A549 (cell line): ENCODE results near the gene CAP2. TPM values are rescaled to one million over a fixed set of nuclear protein-coding genes. Genes with fewer than 3 reads are reported as not detected.
A peak's percentile ranks its signal among the peaks of the same experiment; 100 is the strongest.

Experiments used
- ATAC-seq, 2 experiments: fragments of 200-7000 bp in 1 of 2; fragments of >200 bp in 1 of 2; cut with Nextera tagmentation in 1 of 2; cut with Tn5 transposase in 1 of 2; 3 replicates each; pipeline versions ENCODE4 v1.8.0 to v1.9.1; 2018 to 2020; ENCODE audit warnings: mild to moderate bottlenecking in 1 of 2, moderate library complexity in 1 of 2
- CTCF ChIA-PET: fragments of 300-600 bp; sonication (Branson Sonifier 250); formaldehyde crosslinking; extraction: SDS; loops from one replicate; lab custom pipeline; 2021; ENCODE audit warnings: antibody characterized with exemption, inconsistent platforms; lab: Yijun Ruan, JAX
- POLR2A ChIA-PET: fragments of 350-600 bp; formaldehyde crosslinking; extraction: SDS; loops from one replicate; lab custom pipeline; 2021; ENCODE audit warnings: antibody characterized with exemption, inconsistent platforms; lab: Yijun Ruan, JAX
- DNase-seq, 2 experiments: peaks; one replicate each; pipeline versions ENCODE4 v3.0.0 to v3.0.0-alpha.2; 2011 to 2016; ENCODE audit warnings: low read depth in 1 of 2, low spot score in 1 of 2
- FAIRE-seq: peaks from 2 replicates; lab custom pipeline; 2011; peaks lifted over from hg19 to GRCh38; lab: Jason Lieb, UNC
- H3K27ac ChIP-seq, 2 experiments: fragments of >200 bp; sonication (Bioruptor Twin); formaldehyde crosslinking; 3 replicates each; pipeline ENCODE4 v1.5.1; 2016 to 2017
- H3K4me1 ChIP-seq: fragments of >200 bp; sonication (Bioruptor Twin); formaldehyde crosslinking; 3 replicates; pipeline ENCODE4 v1.6.1; 2016
- H3K4me2 ChIP-seq: fragments of >200 bp; sonication (Bioruptor Twin); formaldehyde crosslinking; 3 replicates; pipeline ENCODE4 v1.6.1; 2016
- H3K4me3 ChIP-seq: fragments of >200 bp; sonication (Bioruptor Twin); formaldehyde crosslinking; 3 replicates; pipeline ENCODE4 v1.5.1; 2016
- H3K9me3 ChIP-seq: fragments of >200 bp; sonication (Bioruptor Twin); formaldehyde crosslinking; 3 replicates; pipeline ENCODE4 v1.6.1; 2016
- CBX2 ChIP-seq: fragments of 200-600 bp; sonication (generic); IDR thresholded peaks from 2 replicates; pipeline ENCODE4 v1.6.1; 2016; ENCODE audit warnings: low read depth, mild to moderate bottlenecking, borderline replicate concordance
- CBX8 ChIP-seq: fragments of 200-600 bp; sonication (generic); IDR thresholded peaks from 2 replicates; pipeline ENCODE4 v1.6.1; 2016
- CHD4 ChIP-seq: fragments of 200-600 bp; sonication (generic); IDR thresholded peaks from 2 replicates; pipeline ENCODE4 v1.6.1; 2016; ENCODE audit warnings: antibody characterized with exemption, mild to moderate bottlenecking, borderline replicate concordance
- EP300 ChIP-seq, 2 experiments: fragments of >200 bp; sonication (Bioruptor Twin); formaldehyde crosslinking; IDR thresholded peaks; 2 replicates in 1 of 2; 3 replicates in 1 of 2; pipeline ENCODE4 v1.6.1; 2016 to 2017
- GATA3 ChIP-seq: IDR thresholded peaks from 2 replicates; pipeline ENCODE4 v1.6.1; 2012; ENCODE audit warnings: borderline replicate concordance
- HDAC2 ChIP-seq: fragments of 200-600 bp; sonication (generic); IDR thresholded peaks from 2 replicates; pipeline ENCODE4 v1.6.1; 2016
- HOXA7 ChIP-seq: fragments of 250-450 bp; sonication (Bioruptor Pico); IDR thresholded peaks from 2 replicates; pipeline ENCODE4 v1.5.0; 2020; ENCODE audit warnings: mild to moderate bottlenecking, moderate library complexity
- HOXB13 ChIP-seq: fragments of 250-450 bp; sonication (Bioruptor Pico); IDR thresholded peaks from 2 replicates; pipeline ENCODE4 v1.5.0; 2020; ENCODE audit warnings: low read depth, mild to moderate bottlenecking, moderate library complexity
- KDM5A ChIP-seq: fragments of 200-600 bp; sonication (generic); IDR thresholded peaks from 2 replicates; pipeline ENCODE4 v1.6.1; 2016; ENCODE audit warnings: antibody characterized with exemption, mild to moderate bottlenecking
- MYC ChIP-seq: IDR thresholded peaks from 2 replicates; pipeline ENCODE4 v1.6.1; 2012; ENCODE audit warnings: mild to moderate bottlenecking, inconsistent platforms, low read length, improper control_type of control experiment, borderline replicate concordance
- NPAS2 ChIP-seq: fragments of 250-450 bp; sonication (Bioruptor Pico); IDR thresholded peaks from 2 replicates; pipeline ENCODE4 v1.8.0; 2022; ENCODE audit warnings: mild to moderate bottlenecking, moderate library complexity, borderline replicate concordance
- NR3C1 ChIP-seq: fragments of >200 bp; sonication (Bioruptor Twin); formaldehyde crosslinking; IDR thresholded peaks from 3 replicates; pipeline ENCODE4 v1.6.1; 2017
- POLR2AphosphoS2 ChIP-seq: conservative IDR thresholded peaks from 2 replicates; pipeline ENCODE4 v1.6.1; 2012; ENCODE audit warnings: low read length, improper control_type of control experiment, inconsistent platforms
- RCOR1 ChIP-seq: fragments of 150-350 bp; IDR thresholded peaks from 2 replicates; pipeline ENCODE4 v1.6.1; 2014; ENCODE audit warnings: antibody characterized with exemption, low read length, low read depth
- ZC3H11A ChIP-seq: fragments of 450-650 bp; IDR thresholded peaks from 2 replicates; pipeline ENCODE4 v1.6.1; 2014; ENCODE audit warnings: antibody characterized with exemption, mild to moderate bottlenecking
- ZFP36 ChIP-seq: fragments of 450-650 bp; IDR thresholded peaks from 2 replicates; pipeline ENCODE4 v1.6.1; 2014; ENCODE audit warnings: borderline replicate concordance; ENCODE audit not compliant: partially characterized antibody
- ZNF302 ChIP-seq: fragments of 250-450 bp; sonication (Bioruptor Pico); IDR thresholded peaks from 2 replicates; pipeline ENCODE4 v1.9.0; 2021; ENCODE audit warnings: inconsistent platforms, mild to moderate bottlenecking, moderate library complexity
- WGBS: methylation state at CpG from one replicate; pipeline ENCODE4 v1.1.6; 2017; ENCODE audit errors: missing lambda C conversion rate; 5-methylcytosine and 5-hydroxymethylcytosine counted together
- polyA plus RNA-seq, 4 experiments: library from polyadenylated mRNA; depleted of rRNA in 3 of 4; stranded (reverse); fragments of >200 nt; fragmentation: RNase III in 1 of 4; extraction: RNeasy Plus Mini Kit Qiagen cat#74134 plus additional on column Dnase treatment in 1 of 4; gene quantifications; 2 replicates in 3 of 4; 3 replicates in 1 of 4; pipeline ENCODE4 v1.2.3, GENCODE V29; 2011 to 2017
- TF ChIP-seq, protein P1 (sequence below): IDR thresholded peaks from 2 replicates; pipeline ENCODE4 v1.6.1; 2012
- TF ChIP-seq, protein P2 (sequence below): fragments of 200-600 bp; sonication (generic); IDR thresholded peaks from 2 replicates; pipeline ENCODE4 v1.6.1; 2016; ENCODE audit warnings: antibody characterized with exemption, mild to moderate bottlenecking, moderate library complexity
- TF ChIP-seq, protein P3 (sequence below): IDR thresholded peaks from 2 replicates; pipeline ENCODE4 v1.6.1; 2012; ENCODE audit warnings: low read depth, borderline replicate concordance
- TF ChIP-seq, protein P4 (sequence below): IDR thresholded peaks from 2 replicates; pipeline ENCODE4 v1.6.1; 2012

The CAP2 gene
- polyA plus RNA-seq, 2 of the 4 experiments (the other 2 are of a cell fraction), result 27.2 to 43.3 TPM

DNA sequence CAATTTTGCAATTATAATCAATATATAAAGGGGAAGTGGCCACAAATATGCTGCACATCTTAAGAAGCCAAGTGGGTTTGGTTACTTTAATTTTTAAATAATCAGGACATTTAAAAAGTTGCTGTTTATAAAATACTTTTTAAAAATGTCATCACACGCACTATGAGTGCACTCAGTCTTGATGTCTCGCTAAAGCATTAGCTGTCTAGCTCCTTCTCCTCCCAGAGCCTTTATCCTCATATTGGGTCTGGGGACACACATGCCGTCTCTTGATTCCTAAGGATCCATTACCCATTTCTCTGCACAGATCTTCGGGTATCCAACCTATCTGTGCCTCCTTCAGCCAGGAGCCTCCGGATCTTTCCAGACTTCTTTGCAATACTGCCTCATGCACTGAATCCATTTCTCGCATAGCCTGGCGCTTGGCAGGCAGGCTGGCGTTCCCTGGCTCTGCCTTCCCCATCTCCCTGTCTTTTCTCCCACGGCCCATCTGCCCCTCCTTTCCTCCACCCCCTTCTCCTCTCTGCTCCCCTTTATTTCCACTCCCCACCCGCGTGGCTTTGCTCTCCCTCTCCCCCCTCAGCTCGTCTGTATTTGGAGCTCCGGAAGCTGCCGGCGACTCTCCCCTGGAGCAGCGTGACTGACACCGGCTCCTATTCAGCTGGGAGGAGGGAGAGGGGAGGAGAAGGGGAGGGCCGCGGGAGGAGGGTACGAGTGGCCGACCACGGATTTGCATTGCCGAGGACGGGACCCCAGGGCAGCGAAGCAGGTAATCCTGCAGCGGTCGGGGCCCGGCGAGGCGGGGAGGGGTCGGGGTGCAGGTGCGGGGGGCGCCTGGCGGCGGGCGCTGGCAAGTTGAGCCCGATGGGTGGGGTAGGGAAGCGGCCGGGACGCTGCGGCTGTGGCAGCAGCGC is at the start of gene CAP2 (continued):
- TF ChIP-seq, protein P1, sequence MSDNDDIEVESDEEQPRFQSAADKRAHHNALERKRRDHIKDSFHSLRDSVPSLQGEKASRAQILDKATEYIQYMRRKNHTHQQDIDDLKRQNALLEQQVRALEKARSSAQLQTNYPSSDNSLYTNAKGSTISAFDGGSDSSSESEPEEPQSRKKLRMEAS, result peak; percentile 70

DNA sequence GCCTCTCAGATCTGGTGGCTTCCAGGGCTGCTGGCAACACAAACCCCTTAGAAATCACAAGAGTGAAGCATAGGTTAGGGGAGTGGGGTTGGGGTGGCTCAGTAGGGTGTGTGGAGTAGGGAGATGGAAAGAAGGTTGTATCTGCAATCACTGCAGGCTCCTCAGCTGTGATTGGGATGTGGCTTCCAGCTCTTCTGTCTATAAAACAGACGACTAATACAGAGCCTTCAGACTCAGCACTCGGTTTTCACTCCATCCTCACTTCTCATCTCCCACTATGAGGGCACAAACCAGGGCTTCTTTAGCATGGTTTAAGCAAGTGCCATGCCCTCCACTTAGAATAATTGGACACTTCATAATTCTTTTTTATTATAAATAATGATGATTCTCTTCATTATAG is 46.4 kb upstream of the CAP2 start:
- Histone ChIP-seq H3K9me3 (no peaks in the 10 kb centered on the region), H3K27ac (peak overlapping the region in 1 of 2 experiments; percentile 48; a peak in 1 of 6 replicates), H3K4me3 (no peak overlapping the region), H3K4me1 (peaks cover 25% of the 10 kb centered on the region), H3K4me2 (no peak overlapping the region)
- DNase-seq (no peak), FAIRE-seq (no peak), ATAC-seq (peak in 1 of 2 experiments; percentile 24; a peak in 2 of 6 replicates)
- 62% methylated on average over 2 of the region's 2 CpGs for WGBS
- POLR2A ChIA-PET, result no interaction called here
- CTCF ChIA-PET, result no interaction called here
- TF ChIP-seq NPAS2 (CRISPR knock-in tag), result no peak
- TF ChIP-seq GATA3, result no peak
- TF ChIP-seq, protein P2, sequence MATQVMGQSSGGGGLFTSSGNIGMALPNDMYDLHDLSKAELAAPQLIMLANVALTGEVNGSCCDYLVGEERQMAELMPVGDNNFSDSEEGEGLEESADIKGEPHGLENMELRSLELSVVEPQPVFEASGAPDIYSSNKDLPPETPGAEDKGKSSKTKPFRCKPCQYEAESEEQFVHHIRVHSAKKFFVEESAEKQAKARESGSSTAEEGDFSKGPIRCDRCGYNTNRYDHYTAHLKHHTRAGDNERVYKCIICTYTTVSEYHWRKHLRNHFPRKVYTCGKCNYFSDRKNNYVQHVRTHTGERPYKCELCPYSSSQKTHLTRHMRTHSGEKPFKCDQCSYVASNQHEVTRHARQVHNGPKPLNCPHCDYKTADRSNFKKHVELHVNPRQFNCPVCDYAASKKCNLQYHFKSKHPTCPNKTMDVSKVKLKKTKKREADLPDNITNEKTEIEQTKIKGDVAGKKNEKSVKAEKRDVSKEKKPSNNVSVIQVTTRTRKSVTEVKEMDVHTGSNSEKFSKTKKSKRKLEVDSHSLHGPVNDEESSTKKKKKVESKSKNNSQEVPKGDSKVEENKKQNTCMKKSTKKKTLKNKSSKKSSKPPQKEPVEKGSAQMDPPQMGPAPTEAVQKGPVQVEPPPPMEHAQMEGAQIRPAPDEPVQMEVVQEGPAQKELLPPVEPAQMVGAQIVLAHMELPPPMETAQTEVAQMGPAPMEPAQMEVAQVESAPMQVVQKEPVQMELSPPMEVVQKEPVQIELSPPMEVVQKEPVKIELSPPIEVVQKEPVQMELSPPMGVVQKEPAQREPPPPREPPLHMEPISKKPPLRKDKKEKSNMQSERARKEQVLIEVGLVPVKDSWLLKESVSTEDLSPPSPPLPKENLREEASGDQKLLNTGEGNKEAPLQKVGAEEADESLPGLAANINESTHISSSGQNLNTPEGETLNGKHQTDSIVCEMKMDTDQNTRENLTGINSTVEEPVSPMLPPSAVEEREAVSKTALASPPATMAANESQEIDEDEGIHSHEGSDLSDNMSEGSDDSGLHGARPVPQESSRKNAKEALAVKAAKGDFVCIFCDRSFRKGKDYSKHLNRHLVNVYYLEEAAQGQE, result no peak
- TF ChIP-seq HDAC2, result no peak
- TF ChIP-seq CBX8, result no peak
- TF ChIP-seq ZNF302 (CRISPR knock-in tag), result no peak
- TF ChIP-seq POLR2AphosphoS2, result no peak
- TF ChIP-seq NR3C1, result no peak
- no peak for TF ChIP-seq HOXB13
- no peak for TF ChIP-seq ZC3H11A
- no peak for TF ChIP-seq HOXA7 (CRISPR knock-in tag)
- TF ChIP-seq MYC, result no peak
- TF ChIP-seq EP300 (IDR thresholded peaks at IDR 0.05), result no peak
- TF ChIP-seq ZFP36, result no peak
- TF ChIP-seq CBX2, result no peak
- TF ChIP-seq RCOR1, result no peak
- TF ChIP-seq CHD4, result no peak
- no peak for TF ChIP-seq KDM5A
- TF ChIP-seq, protein P3, sequence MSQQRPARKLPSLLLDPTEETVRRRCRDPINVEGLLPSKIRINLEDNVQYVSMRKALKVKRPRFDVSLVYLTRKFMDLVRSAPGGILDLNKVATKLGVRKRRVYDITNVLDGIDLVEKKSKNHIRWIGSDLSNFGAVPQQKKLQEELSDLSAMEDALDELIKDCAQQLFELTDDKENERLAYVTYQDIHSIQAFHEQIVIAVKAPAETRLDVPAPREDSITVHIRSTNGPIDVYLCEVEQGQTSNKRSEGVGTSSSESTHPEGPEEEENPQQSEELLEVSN, result no peak
- TF ChIP-seq, protein P4, sequence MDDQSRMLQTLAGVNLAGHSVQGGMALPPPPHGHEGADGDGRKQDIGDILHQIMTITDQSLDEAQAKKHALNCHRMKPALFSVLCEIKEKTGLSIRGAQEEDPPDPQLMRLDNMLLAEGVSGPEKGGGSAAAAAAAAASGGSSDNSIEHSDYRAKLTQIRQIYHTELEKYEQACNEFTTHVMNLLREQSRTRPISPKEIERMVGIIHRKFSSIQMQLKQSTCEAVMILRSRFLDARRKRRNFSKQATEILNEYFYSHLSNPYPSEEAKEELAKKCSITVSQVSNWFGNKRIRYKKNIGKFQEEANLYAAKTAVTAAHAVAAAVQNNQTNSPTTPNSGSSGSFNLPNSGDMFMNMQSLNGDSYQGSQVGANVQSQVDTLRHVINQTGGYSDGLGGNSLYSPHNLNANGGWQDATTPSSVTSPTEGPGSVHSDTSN, result no peak
